ENCODE results near the gene LAIR1.

LAIR1 gene

DNA sequence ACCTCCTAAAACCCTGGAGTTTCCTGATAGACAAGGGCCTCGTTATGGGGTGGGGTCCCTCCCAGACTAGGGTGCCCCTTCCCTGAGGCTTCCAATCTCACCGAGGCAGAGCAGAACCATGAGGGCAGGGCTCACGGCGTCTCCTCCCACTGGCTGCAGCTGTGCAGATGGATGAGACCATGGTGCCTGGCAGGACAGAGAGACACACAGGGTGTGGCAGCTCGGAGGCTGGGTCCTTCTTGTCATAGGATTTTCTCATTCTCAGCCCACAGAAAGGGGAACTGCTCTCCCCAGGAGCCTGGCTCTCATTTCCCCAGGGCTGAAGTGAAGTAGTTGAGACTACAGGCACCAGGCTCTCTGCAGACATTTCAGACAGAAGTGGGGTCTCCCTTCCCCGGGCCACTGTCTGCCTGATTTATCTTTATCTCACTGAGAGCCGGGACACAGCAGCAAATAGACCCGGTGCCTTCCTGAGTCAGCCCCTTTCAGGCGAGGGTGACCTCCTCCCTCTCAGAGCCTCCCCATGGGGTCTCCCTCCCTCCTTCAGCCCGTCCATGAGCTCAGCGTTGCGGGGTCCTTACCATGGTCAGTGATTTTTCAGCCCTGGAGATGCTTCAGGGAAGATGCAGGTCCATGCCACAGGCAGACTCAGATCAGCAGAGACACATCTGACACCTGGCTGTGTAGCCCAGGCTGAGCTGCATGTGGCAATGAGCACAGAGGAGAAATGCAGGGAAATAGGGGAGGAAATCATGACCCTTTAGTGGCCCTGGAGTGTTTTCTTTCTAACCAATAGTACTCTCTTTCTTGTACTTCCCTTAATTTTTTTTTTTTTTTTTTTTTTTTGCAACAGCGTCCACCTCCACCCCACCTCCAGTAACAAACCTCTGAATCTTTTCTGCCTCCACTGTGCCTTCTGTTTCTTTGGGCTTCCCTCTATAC is 52.0 kb downstream of the LAIR1 start, which contains the start of gene LILRA5:
Gene LILRA5, minus strand, starts transcription at position 731 of the 942 bp plus-strand sequence. Its CDS starts 147 bp downstream, at position 584.
- DNase-seq = no peak

DNA sequence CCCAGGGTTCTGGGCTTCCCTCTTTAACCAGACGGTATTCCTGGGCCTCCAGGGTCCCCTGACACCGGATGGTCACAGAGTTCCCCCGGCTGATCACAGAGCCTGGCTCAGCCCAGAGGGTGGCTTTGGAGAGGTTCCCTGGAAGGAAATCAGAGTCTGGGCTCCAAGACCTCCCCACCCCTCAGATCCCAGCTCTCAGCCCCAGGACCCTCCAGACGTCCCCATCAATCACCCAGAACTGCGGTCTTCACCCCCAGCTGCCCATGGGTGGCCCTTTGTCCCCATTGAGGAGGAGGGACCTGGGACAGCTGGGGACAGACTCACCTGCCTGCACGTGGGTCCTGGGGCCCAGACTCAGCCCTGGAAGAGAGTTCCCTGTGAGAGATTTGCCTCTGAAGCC is 52.7 kb downstream of the LAIR1 start:
- DNase-seq = no peak

DNA sequence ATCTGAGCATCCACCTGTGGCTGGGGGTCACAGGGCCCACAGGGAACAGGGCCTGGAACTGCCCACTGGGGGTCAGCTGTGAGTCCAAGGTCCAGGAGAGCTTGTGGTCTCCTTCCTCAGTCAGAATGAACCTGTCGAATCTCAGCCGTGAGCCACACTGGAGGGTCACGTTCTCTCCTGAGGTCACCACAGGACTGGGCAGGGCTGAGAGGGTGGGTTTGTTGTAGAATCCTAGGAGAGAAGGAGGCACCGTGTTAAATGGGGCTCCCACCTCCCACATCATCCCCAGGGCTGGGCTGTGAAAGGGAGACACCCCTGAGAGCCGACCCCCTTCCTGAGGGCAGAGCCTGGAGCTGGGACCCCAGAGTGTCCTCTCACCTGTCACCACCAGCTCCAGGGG is 53.2 kb downstream of the LAIR1 start:
- DNase-seq = no peak

DNA sequence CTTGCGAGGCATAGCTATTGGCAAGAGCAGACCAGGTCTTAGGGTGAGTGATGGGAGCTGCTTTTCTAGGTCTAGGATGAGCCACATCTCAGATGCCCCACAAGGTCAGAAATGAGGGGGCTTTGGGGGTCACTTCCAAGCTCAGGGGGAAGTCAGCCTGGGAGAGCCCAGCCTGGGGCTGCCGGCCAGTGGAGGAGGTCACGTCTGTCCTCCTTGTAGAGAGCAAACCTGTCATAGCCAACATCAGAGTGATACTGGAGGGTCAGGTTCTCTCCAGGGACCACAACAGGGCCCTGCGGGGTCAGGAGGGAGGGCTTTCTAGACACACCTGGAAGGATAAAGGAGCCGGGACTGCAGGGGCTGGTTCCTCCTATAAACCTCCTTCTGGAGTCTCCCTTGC is 54.2 kb downstream of the LAIR1 start:
- no peak for DNase-seq

DNA sequence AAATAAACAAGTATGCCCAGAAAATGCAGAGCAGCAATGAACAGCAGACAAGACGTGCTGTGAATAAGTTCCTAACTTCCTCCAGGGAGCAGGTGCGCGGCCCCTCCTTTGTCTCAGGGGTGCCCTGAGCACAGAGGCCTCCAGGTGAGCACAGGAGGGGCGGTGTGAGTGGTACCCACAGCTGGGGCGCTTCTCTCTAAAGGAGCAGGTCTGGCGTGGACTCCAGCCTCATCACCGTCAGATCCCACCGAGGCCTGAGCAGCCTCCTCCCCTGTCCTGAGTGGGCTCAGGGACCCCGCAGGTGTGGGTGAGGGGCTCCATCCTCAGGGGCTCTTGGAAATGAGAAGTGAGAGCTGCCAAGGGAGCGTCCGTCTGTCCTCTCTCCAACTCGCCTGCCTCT is 54.9 kb downstream of the LAIR1 start:
- no peak for DNase-seq

DNA sequence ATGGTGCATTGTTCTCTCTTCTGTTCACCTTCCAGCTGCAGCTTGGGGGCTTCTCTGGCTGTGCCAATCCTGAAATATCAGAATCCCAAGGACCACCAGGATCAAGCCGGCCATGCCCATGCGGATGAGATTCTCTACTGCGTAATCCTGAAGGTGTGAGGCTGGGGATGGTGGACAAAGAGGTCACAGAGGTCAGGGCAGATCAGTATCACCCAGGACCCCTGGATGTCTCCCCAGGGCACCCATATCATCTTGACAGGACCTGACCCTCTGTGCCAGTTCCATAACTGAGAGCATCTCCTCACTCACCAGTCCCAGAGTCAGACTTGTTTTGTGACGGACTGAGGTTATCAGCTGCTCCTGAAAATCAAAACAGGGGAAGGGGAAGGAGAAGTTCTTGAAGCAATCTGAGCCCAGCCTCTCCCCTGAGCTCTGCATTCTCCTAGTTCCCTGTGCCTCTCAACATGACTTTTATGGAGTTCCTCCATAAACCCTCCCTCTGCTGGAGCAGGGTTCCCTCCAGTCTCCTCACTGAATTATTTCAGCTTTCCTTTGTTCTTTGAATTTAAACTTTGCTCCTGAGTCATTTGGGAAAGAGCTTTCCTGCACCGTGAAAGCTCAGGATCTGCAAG is 57.2 kb downstream of the LAIR1 start:
- no peak for DNase-seq

DNA sequence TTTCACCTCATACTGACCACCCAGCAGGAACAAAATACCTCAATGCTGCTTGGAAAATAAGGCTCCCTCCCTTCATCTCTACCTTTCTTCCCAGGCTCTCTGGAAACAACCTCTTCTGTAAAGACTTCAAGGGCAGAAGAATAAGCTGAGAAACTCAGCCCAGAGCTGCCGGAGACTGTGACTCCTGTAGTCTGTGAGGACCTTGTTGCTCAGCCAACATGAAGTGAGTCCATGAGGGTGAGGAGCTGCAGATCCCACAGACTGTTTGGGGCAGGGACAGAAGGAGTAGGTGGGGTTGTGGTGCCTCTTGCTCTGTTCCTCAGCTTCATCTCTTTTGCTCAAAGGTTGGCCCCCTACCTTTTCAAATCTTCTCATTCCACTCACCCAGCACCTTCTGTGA is 59.6 kb downstream of the LAIR1 start:
- no peak for DNase-seq

DNA sequence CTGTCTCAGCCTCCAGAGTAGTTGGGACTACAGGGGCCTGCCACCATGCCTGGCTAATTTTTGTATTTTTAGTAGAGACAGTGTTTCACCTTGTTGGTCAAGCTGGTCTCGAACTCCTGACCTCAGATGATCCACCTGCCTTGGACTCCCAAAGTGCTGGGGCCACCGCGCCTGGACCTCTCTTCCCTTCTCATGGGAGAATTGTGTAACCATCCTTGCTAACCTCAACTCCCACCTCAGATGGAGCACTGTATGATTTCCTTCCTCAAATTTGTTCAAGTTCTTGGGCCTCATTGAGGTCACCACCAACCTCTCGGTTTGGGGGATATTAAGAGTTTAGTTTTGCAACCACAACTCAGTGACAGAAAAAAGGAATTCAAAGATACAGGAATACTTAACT is 62.5 kb downstream of the LAIR1 start:
- no peak for DNase-seq

Data from NCI-H2081 (cell line).